ENCODE measurements around the gene MED27. TPM values are rescaled to one million over a fixed set of nuclear protein-coding genes. Genes with fewer than 3 reads are reported as not detected.

The MED27 gene
- total and polyA plus RNA-seq, 10 of the 15 experiments (the other 5 are each of a cell fraction or from before 2014, with no cell fraction given) = 20.3 to 50.3 (median 35.5) TPM

GRCh38 chr9:132037458-132037857 lies 42.2 kb downstream of the MED27 start:
- Histone ChIP-seq H3K9ac (ENCODE audit: control insufficient read depth, insufficient read depth, low read length) (no peak overlapping the region), H4K20me1 (ENCODE audit: control insufficient read depth, insufficient read depth) (peaks cover 14% of the 10 kb centered on the region), H3K79me2 (ENCODE audit: control insufficient read depth, insufficient read depth, low read length) (no peaks in the 10 kb centered on the region), H3K4me1 (ENCODE audit: control insufficient read depth, insufficient read depth, low read length) (peaks cover 8% of the 10 kb centered on the region), H3K27ac (ENCODE audit: control insufficient read depth, insufficient read depth) (no peak overlapping the region), H3K9me3 (replicated peaks; ENCODE audit: control insufficient read depth, insufficient read depth, low read length) (no peaks in the 10 kb centered on the region), H3K27me3 (replicated peaks in 1 of 2; ENCODE audit: control insufficient read depth in 2 of 2, insufficient read depth in 2 of 2, low read length in 1 of 2) (no peaks in the 10 kb centered on the region), H2AFZ (ENCODE audit: control insufficient read depth, low read depth, low read length) (no peak overlapping the region), H3K36me3 (ENCODE audit: control insufficient read depth in 2 of 2, insufficient read depth in 2 of 2, low read length in 1 of 2) (no peaks in the 10 kb centered on the region; a peak in 1 of 4 replicates), H3K4me2 (ENCODE audit: control insufficient read depth, insufficient read depth) (no peak overlapping the region), H3K4me3 (no peak overlapping the region)
- no peak for DNase-seq (ENCODE audit: low read depth, low spot score)
- in situ Hi-C loops (cut with MboI) = no loop called here
- 95% methylated on average over 6 of the region's 6 CpGs for WGBS (ENCODE audit: insufficient coverage, insufficient replicate concordance, low lambda C conversion rate, missing lambda C conversion rate)
- intact Hi-C loops (cut with micrococcal nuclease; ENCODE audit: unreplicated experiment) = no loop called here
- SMC1A ChIA-PET (ENCODE audit: uncharacterized antibody, unreplicated experiment) = no interaction called here
- no peak for FAIRE-seq
- RAD21 ChIA-PET (ENCODE audit: unreplicated experiment) = no interaction called here
- CTCF ChIA-PET = interaction anchor here (0.8 kb wide), 1 partner anchor 117 kb away, joined by 3 read pairs; no protein-coding TSS in a partner anchor
- ATAC-seq = no peak
- POLR2A ChIA-PET = no interaction called here
- BruUV-seq (replicated peaks) = no TSS peak
- TF ChIP-seq GABPA (IDR thresholded peaks at IDR 0.05; ENCODE audit: low read depth) (no peak), RELA (IDR thresholded peaks at IDR 0.05; ENCODE audit: borderline replicate concordance, partially characterized antibody) (no peak)

DNA sequence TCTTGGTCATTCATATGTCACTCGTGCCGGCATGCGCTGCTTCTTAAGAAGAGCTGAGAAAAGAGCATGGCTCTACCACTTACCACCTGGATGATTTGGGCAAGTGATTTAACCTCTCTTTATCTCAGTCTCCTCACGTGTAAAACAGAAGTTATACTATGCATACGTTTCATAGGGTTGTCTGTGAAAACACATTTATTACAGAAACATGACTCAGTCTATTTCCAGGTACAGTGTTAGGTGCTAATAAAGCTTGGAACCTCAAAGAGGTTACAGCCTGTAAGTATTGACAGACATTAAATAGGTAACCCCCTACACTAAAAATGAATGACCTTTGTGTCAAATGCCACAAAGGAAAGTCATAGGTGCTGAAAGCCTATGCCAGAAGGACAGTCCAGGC lies 43.1 kb downstream of the MED27 start:
- ChIA-PET SMC1A (ENCODE audit: uncharacterized antibody, unreplicated experiment) (no interaction called here), CTCF (no interaction called here), RAD21 (ENCODE audit: unreplicated experiment) (no interaction called here), POLR2A (no interaction called here)
- Histone ChIP-seq H3K79me2 (ENCODE audit: control insufficient read depth, insufficient read depth, low read length) (no peaks in the 10 kb centered on the region), H3K4me3 (no peak overlapping the region), H3K4me1 (ENCODE audit: control insufficient read depth, insufficient read depth, low read length) (peaks cover 14% of the 10 kb centered on the region), H2AFZ (ENCODE audit: control insufficient read depth, low read depth, low read length) (no peak overlapping the region), H3K27ac (ENCODE audit: control insufficient read depth, insufficient read depth) (no peak overlapping the region), H4K20me1 (ENCODE audit: control insufficient read depth, insufficient read depth) (peaks cover 14% of the 10 kb centered on the region), H3K36me3 (ENCODE audit: control insufficient read depth in 2 of 2, insufficient read depth in 2 of 2, low read length in 1 of 2) (no peaks in the 10 kb centered on the region; a peak in 1 of 4 replicates), H3K4me2 (ENCODE audit: control insufficient read depth, insufficient read depth) (no peak overlapping the region), H3K27me3 (replicated peaks in 1 of 2; ENCODE audit: control insufficient read depth in 2 of 2, insufficient read depth in 2 of 2, low read length in 1 of 2) (no peaks in the 10 kb centered on the region), H3K9me3 (replicated peaks; ENCODE audit: control insufficient read depth, insufficient read depth, low read length) (no peaks in the 10 kb centered on the region), H3K9ac (ENCODE audit: control insufficient read depth, insufficient read depth, low read length) (no peak overlapping the region)
- in situ Hi-C loops (cut with MboI) (no loop called here), intact Hi-C loops (cut with micrococcal nuclease; ENCODE audit: unreplicated experiment) (no loop called here)
- TF ChIP-seq RUNX3 (IDR thresholded peaks at IDR 0.05; ENCODE audit: low read length) = no peak
- no peak for DNase-seq (ENCODE audit: low read depth, low spot score)
- WGBS (ENCODE audit: insufficient coverage, insufficient replicate concordance, low lambda C conversion rate, missing lambda C conversion rate) = 88% methylated on average over 5 of the region's 5 CpGs
- no peak for FAIRE-seq
- no peak for ATAC-seq
- BruUV-seq (replicated peaks) = no TSS peak
